Left ventricle myocardium superior (tissue), 1 donor: ENCODE results near the gene AKAP5. TPM values are rescaled to one million over a fixed set of nuclear protein-coding genes. Genes with fewer than 3 reads are reported as not detected.
A peak's percentile ranks its signal among the peaks of the same experiment; 100 is the strongest.

Source experiments
- ATAC-seq: fragments of 200-7000 bp; cut with Tn5 transposase; one replicate; pipeline ENCODE4 v1.9.1; 2020; ENCODE audit warnings: mild to moderate bottlenecking, moderate library complexity
- DNase-seq: peaks from one replicate; pipeline ENCODE4 v3.0.0-alpha.2; 2020
- intact Hi-C: fragments of 100-400 bp; cut with micrococcal nuclease; formaldehyde crosslinking; loops from one replicate; pipeline ENCODE4 v1.11.0; 2022
- total RNA-seq: library from RNA; stranded (reverse); fragmentation: NEBNext Ultra II Directional; extraction: Animal tissue kit (Norgen Biotek cat#: 25700); gene quantifications from one replicate; pipeline ENCODE4 v1.2.1, GENCODE V29; 2021
- donor health status: DM: no; HTN: yes; CAD: no; lungs with severe emphysema.

AKAP5 gene
- total RNA-seq, 1 donor from 2014 or later: 0.30 TPM

GRCh38 chr14:64450255-64450654, 15.0 kb upstream of the AKAP5 start:
- intact Hi-C loops: no loop called here
- no peak for ATAC-seq
- DNase-seq: no peak

- DNase-seq (no peak), ATAC-seq (no peak)
- intact Hi-C loops: no loop called here
These were observed 10.6 kb upstream of the AKAP5 start for GRCh38 chr14:64454671-64455070.

- intact Hi-C loops: no loop called here
- DNase-seq: no peak
- ATAC-seq: no peak
These were observed 5.7 kb upstream of the AKAP5 start for GRCh38 chr14:64459405-64460136.

- intact Hi-C loops: no loop called here
- no peak for DNase-seq
- ATAC-seq: no peak
These were observed 4.1 kb upstream of the AKAP5 start for GRCh38 chr14:64461221-64461620.

- intact Hi-C loops: no loop called here
- ATAC-seq: no peak
- no peak for DNase-seq
These were observed 2.1 kb upstream of the AKAP5 start for GRCh38 chr14:64463195-64463594.

GRCh38 chr14:64463873-64464272, 1.4 kb upstream of the AKAP5 start:
- intact Hi-C loops: no loop called here
- ATAC-seq (no peak), DNase-seq (no peak)

GRCh38 chr14:64464651-64465050, 648 bp upstream of the AKAP5 start:
- DNase-seq (no peak), ATAC-seq (no peak)
- intact Hi-C loops: no loop called here

- DNase-seq: no peak
- intact Hi-C loops: no loop called here
- peak; percentile 54 for ATAC-seq
These were observed 694 bp downstream of the AKAP5 start for GRCh38 chr14:64465831-64466554.

GRCh38 chr14:64467101-64467500, 1.8 kb downstream of the AKAP5 start:
- DNase-seq (no peak), ATAC-seq (no peak)
- intact Hi-C loops: no loop called here

- ATAC-seq: no peak
- no peak for DNase-seq
- intact Hi-C loops: no loop called here
These were observed 2.3 kb downstream of the AKAP5 start for GRCh38 chr14:64467566-64467965.

GRCh38 chr14:64468451-64468850, 3.2 kb downstream of the AKAP5 start:
- DNase-seq (no peak), ATAC-seq (no peak)
- intact Hi-C loops: no loop called here

- ATAC-seq (no peak), DNase-seq (no peak)
- intact Hi-C loops: no loop called here
These were observed 8.7 kb downstream of the AKAP5 start for GRCh38 chr14:64474041-64474440.

GRCh38 chr14:64474698-64475097, 9.4 kb downstream of the AKAP5 start:
- no peak for DNase-seq
- intact Hi-C loops: no loop called here
- no peak for ATAC-seq

- DNase-seq (no peak), ATAC-seq (no peak)
- intact Hi-C loops: no loop called here
These were observed 10.4 kb downstream of the AKAP5 start for GRCh38 chr14:64475585-64476273.

GRCh38 chr14:64476438-64476837, 11.1 kb downstream of the AKAP5 start:
- ATAC-seq: no peak
- no peak for DNase-seq
- intact Hi-C loops: no loop called here

- ATAC-seq (no peak), DNase-seq (no peak)
- intact Hi-C loops: no loop called here
These were observed 13.4 kb downstream of the AKAP5 start for GRCh38 chr14:64478634-64479250.

- ATAC-seq: no peak
- intact Hi-C loops: no loop called here
- no peak for DNase-seq
These were observed 23.3 kb downstream of the AKAP5 start for GRCh38 chr14:64488590-64489099.

GRCh38 chr14:64491637-64492036, 26.3 kb downstream of the AKAP5 start:
- ATAC-seq (peak; percentile 53), DNase-seq (no peak)
- intact Hi-C loops: no loop called here

- DNase-seq: no peak
- intact Hi-C loops: no loop called here
- ATAC-seq: no peak
These were observed 28.2 kb downstream of the AKAP5 start for GRCh38 chr14:64493455-64493854.

GRCh38 chr14:64495252-64495651, 30.0 kb downstream of the AKAP5 start:
- DNase-seq (no peak), ATAC-seq (no peak)
- intact Hi-C loops: no loop called here
